HG02943 (cell line): ENCODE data around the gene GNG14.
"Not testable (repeated sequence)": the region's sequence is repeated elsewhere in the genome, so short reads cannot be mapped to it uniquely, and the experiment has no call there.

Source experiments
- ATAC-seq: cut with Tn5 transposase; IDR thresholded peaks from one replicate; pipeline ENCODE4 v1.9.1; 2021; ENCODE audit warnings: mild to moderate bottlenecking, low read depth, moderate library complexity; ENCODE audit not compliant: unreplicated experiment

GNG14 gene

GRCh38 chr19:12666265-12667048 is 21.3 kb upstream of the GNG14 start, which contains the start of the genes MAN2B1 and WDR83:
Gene MAN2B1 (minus strand): TSS chr19:12666742. CDS start chr19:12666701, 41 bp downstream.
Gene WDR83 (plus strand): TSS chr19:12666807. CDS start chr19:12669791, 2,984 bp downstream.
- no peak for ATAC-seq

- ATAC-seq, result no peak
These were observed 20.0 kb upstream of the GNG14 start for GRCh38 chr19:12667731-12668302.

GRCh38 chr19:12668346-12668745 is 19.5 kb upstream of the GNG14 start:
- ATAC-seq, result no peak

GRCh38 chr19:12668932-12669269 is 18.9 kb upstream of the GNG14 start:
- ATAC-seq, result peak; percentile 11

- ATAC-seq, result peak; percentile 41
These were observed 18.3 kb upstream of the GNG14 start for GRCh38 chr19:12669270-12670158.

- no peak for ATAC-seq
These were observed 17.5 kb upstream of the GNG14 start for GRCh38 chr19:12670159-12670928.

GRCh38 chr19:12672744-12673143 is 15.1 kb upstream of the GNG14 start:
- ATAC-seq, result no peak

GRCh38 chr19:12675399-12675798 is 12.4 kb upstream of the GNG14 start:
- ATAC-seq, result no peak

GRCh38 chr19:12675940-12676339 is 11.9 kb upstream of the GNG14 start:
- no peak for ATAC-seq

GRCh38 chr19:12676384-12676792 is 11.4 kb upstream of the GNG14 start:
- no peak for ATAC-seq

GRCh38 chr19:12676928-12677327 is 10.9 kb upstream of the GNG14 start:
- no peak for ATAC-seq

GRCh38 chr19:12678039-12678438 is 9.8 kb upstream of the GNG14 start:
- not testable (repeated sequence) for ATAC-seq

- no peak for ATAC-seq
These were observed 7.8 kb upstream of the GNG14 start for GRCh38 chr19:12680034-12680433.

- ATAC-seq, result peak; percentile 66
These were observed 6.5 kb upstream of the GNG14 start, which contains the start of gene DHPS for GRCh38 chr19:12681074-12681987. Gene DHPS (minus strand): TSS chr19:12681880. CDS start chr19:12681766, 114 bp downstream.

GRCh38 chr19:12685831-12686230 is 2.0 kb upstream of the GNG14 start:
- no peak for ATAC-seq

- ATAC-seq, result no peak
These were observed 1.2 kb downstream of the GNG14 start for GRCh38 chr19:12689012-12689411.

GRCh38 chr19:12689581-12690216 is 1.9 kb downstream of the GNG14 start:
- ATAC-seq, result no peak

- no peak for ATAC-seq
These were observed 5.2 kb downstream of the GNG14 start for GRCh38 chr19:12692960-12693359.

- ATAC-seq, result no peak
These were observed 6.8 kb downstream of the GNG14 start for GRCh38 chr19:12694641-12695040.
